GM23338 (cell line): ENCODE data around the gene MFSD2B. TPM values are rescaled to one million over a fixed set of nuclear protein-coding genes. Genes with fewer than 3 reads are reported as not detected.

Experiments
- ATAC-seq: fragments of 200-7000 bp; cut with Tn5 transposase; 3 replicates; pipeline ENCODE4 v1.9.1; 2020
- DNase-seq: peaks from one replicate; pipeline ENCODE4 v3.0.0-alpha.2; 2015; ENCODE audit warnings: low spot score
- H2AFZ ChIP-seq: fragments of 200-600 bp; sonication (generic); 2 replicates; pipeline ENCODE4 v1.8.0; 2016; ENCODE audit warnings: antibody characterized with exemption, mild to moderate bottlenecking, moderate library complexity
- H3F3A ChIP-seq: fragments of 200-600 bp; sonication (generic); replicated peaks from 2 replicates; pipeline ENCODE4 v1.8.0; 2017; ENCODE audit warnings: antibody characterized with exemption, mixed run types, low read depth
- H3K27ac ChIP-seq: fragments of 200-600 bp; sonication (generic); 2 replicates; pipeline ENCODE4 v1.6.1; 2016; ENCODE audit warnings: low read depth
- H3K27me3 ChIP-seq: fragments of 200-600 bp; sonication (generic); 2 replicates; pipeline ENCODE4 v1.8.0; 2016; ENCODE audit warnings: mild to moderate bottlenecking, mixed run types, moderate library complexity; ENCODE audit not compliant: insufficient read depth
- H3K36me3 ChIP-seq: fragments of 200-600 bp; sonication (generic); 2 replicates; pipeline ENCODE4 v1.8.0; 2016; ENCODE audit warnings: mild to moderate bottlenecking; ENCODE audit not compliant: insufficient read depth
- H3K4me1 ChIP-seq: fragments of 200-600 bp; sonication (generic); 2 replicates; pipeline ENCODE4 v1.8.0; 2016; ENCODE audit warnings: mild to moderate bottlenecking, moderate library complexity; ENCODE audit not compliant: insufficient read depth
- H3K4me2 ChIP-seq: fragments of 200-600 bp; sonication (generic); 2 replicates; pipeline ENCODE4 v1.7.1; 2017; ENCODE audit warnings: mixed run types
- H3K4me3 ChIP-seq: fragments of 200-600 bp; sonication (generic); 2 replicates; pipeline ENCODE4 v1.6.1; 2016; ENCODE audit warnings: mixed run types
- H3K79me2 ChIP-seq: fragments of 200-600 bp; sonication (generic); replicated peaks from 2 replicates; pipeline ENCODE4 v1.8.0; 2017; ENCODE audit warnings: mild to moderate bottlenecking; ENCODE audit not compliant: insufficient read depth
- H3K9me2 ChIP-seq: fragments of 200-600 bp; sonication (generic); 2 replicates; pipeline ENCODE4 v1.8.0; 2017; ENCODE audit not compliant: insufficient read depth
- H4K20me1 ChIP-seq: fragments of 200-600 bp; sonication (generic); replicated peaks from 2 replicates; pipeline ENCODE4 v1.8.0; 2017; ENCODE audit warnings: mild to moderate bottlenecking; ENCODE audit not compliant: insufficient read depth
- H3K27ac Mint-ChIP-seq: 2 replicates; pipeline ENCODE4 v1.8.0; 2020; ENCODE audit warnings: inconsistent platforms, mild to moderate bottlenecking, moderate library complexity, mixed read lengths
- H3K27me3 Mint-ChIP-seq: 3 replicates; pipeline ENCODE4 v1.8.0; 2022; ENCODE audit warnings: low read depth, mild to moderate bottlenecking, moderate library complexity, mixed read lengths, inconsistent platforms; ENCODE audit not compliant: insufficient read depth, poor library complexity
- H3K36me3 Mint-ChIP-seq: 3 replicates; pipeline ENCODE4 v1.8.0; 2021; ENCODE audit warnings: low read depth, mild to moderate bottlenecking, inconsistent platforms, moderate library complexity, mixed read lengths
- H3K4me1 Mint-ChIP-seq: 3 replicates; pipeline ENCODE4 v1.8.0; 2020; ENCODE audit warnings: mild to moderate bottlenecking, inconsistent platforms, mixed read lengths
- H3K4me3 Mint-ChIP-seq: 3 replicates; pipeline ENCODE4 v1.8.0; 2021; ENCODE audit warnings: moderate library complexity, mild to moderate bottlenecking, inconsistent platforms, mixed read lengths
- H3K9me3 Mint-ChIP-seq: 3 replicates; pipeline ENCODE4 v1.8.0; 2020; ENCODE audit warnings: moderate library complexity, mild to moderate bottlenecking, inconsistent platforms, mixed read lengths
- CREB1 ChIP-seq: fragments of 250-450 bp; sonication (Bioruptor Pico); IDR thresholded peaks from 2 replicates; pipeline ENCODE4 v1.5.0; 2020; ENCODE audit warnings: low read depth, mild to moderate bottlenecking, moderate library complexity
- CTCF ChIP-seq, 2 experiments: fragments of 200-600 bp in 1 of 2; sonication (generic) in 1 of 2; conservative IDR thresholded peaks; 2 replicates each; pipeline versions ENCODE4 v1.5.1 to v1.6.1; 2016 to 2017; ENCODE audit warnings: antibody characterized with exemption in 2 of 2, low read depth in 2 of 2, mild to moderate bottlenecking in 2 of 2, moderate library complexity in 1 of 2
- ETS1 ChIP-seq: IDR thresholded peaks from 2 replicates; pipeline ENCODE4 v1.6.1; 2016; ENCODE audit warnings: antibody characterized with exemption
- EZH2 ChIP-seq: fragments of 200-600 bp; sonication (generic); IDR thresholded peaks from one replicate; pipeline ENCODE4 v1.8.0; 2017; ENCODE audit warnings: antibody characterized with exemption, mild to moderate bottlenecking, low read depth; ENCODE audit not compliant: unreplicated experiment
- EZH2phosphoT487 ChIP-seq: fragments of 200-600 bp; sonication (generic); IDR thresholded peaks from one replicate; pipeline ENCODE4 v1.8.1; 2018; ENCODE audit warnings: antibody characterized with exemption; ENCODE audit not compliant: unreplicated experiment
- JUNB ChIP-seq: IDR thresholded peaks from one replicate; pipeline ENCODE4 v1.6.1; 2016; ENCODE audit warnings: antibody characterized with exemption; ENCODE audit not compliant: unreplicated experiment
- NANOG ChIP-seq: IDR thresholded peaks from 2 replicates; pipeline ENCODE4 v1.6.1; 2016; ENCODE audit warnings: antibody characterized with exemption, borderline replicate concordance
- POLR2AphosphoS5 ChIP-seq: IDR thresholded peaks from 2 replicates; pipeline ENCODE4 v1.6.1; 2016; ENCODE audit warnings: antibody characterized with exemption, low read depth
- REST ChIP-seq: IDR thresholded peaks from one replicate; pipeline ENCODE4 v1.6.1; 2018; ENCODE audit warnings: antibody characterized with exemption; ENCODE audit not compliant: unreplicated experiment
- STAT1 ChIP-seq: IDR thresholded peaks from one replicate; pipeline ENCODE4 v1.6.1; 2016; ENCODE audit warnings: antibody characterized with exemption; ENCODE audit not compliant: unreplicated experiment
- ZNF114 ChIP-seq: fragments of 250-450 bp; sonication (Bioruptor Pico); IDR thresholded peaks from 2 replicates; pipeline ENCODE4 v1.5.0; 2020; ENCODE audit warnings: mild to moderate bottlenecking, moderate library complexity
- ZNF331 ChIP-seq: fragments of 250-450 bp; sonication (Bioruptor Pico); IDR thresholded peaks from 2 replicates; pipeline ENCODE4 v1.5.0; 2020; ENCODE audit warnings: low read depth, mild to moderate bottlenecking, moderate library complexity
- ZNF462 ChIP-seq: fragments of 250-450 bp; sonication (Bioruptor Pico); IDR thresholded peaks from 2 replicates; pipeline ENCODE4 v1.5.0; 2020; ENCODE audit warnings: mild to moderate bottlenecking, moderate library complexity
- polyA plus RNA-seq: library from polyadenylated mRNA; unstranded; fragments of >200 nt; fragmentation: Nextera tagmentation; extraction: Ambion mirVana; gene quantifications from 2 replicates; pipeline ENCODE4 v1.2.1, GENCODE V29; 2016
- total RNA-seq: library from RNA; depleted of rRNA; stranded (reverse); fragments of >200 nt; shearing (Covaris generic); gene quantifications from 2 replicates; pipeline ENCODE4 v1.2.3, GENCODE V29; 2014

The MFSD2B gene
- total and polyA plus RNA-seq, 2 experiments from 2014 or later: 0.21 to 2.3 TPM

- ATAC-seq: no peak
- Histone ChIP-seq H3K36me3 (no peaks in the 10 kb centered on the region), H3K79me2 (peaks cover 47% of the 10 kb centered on the region), H3K27ac (peak overlapping the region; percentile 74; the same call in 1 of the 2 replicates), H3K4me3 (peak overlapping the region; percentile 82), H3K4me2 (peak overlapping the region; percentile 95), H4K20me1 (no peaks in the 10 kb centered on the region; the same call in 1 of the 2 replicates), H3K9me2 (no peaks in the 10 kb centered on the region), H3K4me1 (peaks cover 30% of the 10 kb centered on the region), H2AFZ (peak overlapping the region; percentile 83), H3F3A (peaks cover 20% of the 10 kb centered on the region; the same call in 1 of the 2 replicates), H3K27me3 (no peaks in the 10 kb centered on the region)
- peak; percentile 32 for DNase-seq
- H3K36me3 Mint-ChIP-seq: no peaks in the 10 kb centered on the region; the same call in 2 of the 3 replicates
- H3K4me3 Mint-ChIP-seq: no peak overlapping the region; the same call in 2 of the 3 replicates
- peaks cover 22% of the 10 kb centered on the region for H3K4me1 Mint-ChIP-seq
- TF ChIP-seq NANOG (no peak), CTCF (conservative IDR thresholded peaks at IDR 0.05; ENCODE audit: low read depth in 2 of 2) (no peak), ZNF331 (CRISPR knock-in tag) (no peak), CREB1 (CRISPR knock-in tag) (no peak), STAT1 (no peak), EZH2 (no peak), ZNF114 (CRISPR knock-in tag) (no peak), JUNB (no peak), ETS1 (no peak), ZNF462 (CRISPR knock-in tag) (no peak), POLR2AphosphoS5 (no peak), REST (no peak), EZH2phosphoT487 (no peak)
- H3K27me3 Mint-ChIP-seq: peaks cover 7% of the 10 kb centered on the region
- no peaks in the 10 kb centered on the region for H3K9me3 Mint-ChIP-seq
- no peak overlapping the region for H3K27ac Mint-ChIP-seq
Measured at GRCh38 chr2:24048769-24049484, 39.0 kb downstream of the MFSD2B start.
